GM18867 (cell line): ENCODE data around the gene SMG1.

Experiments
- ATAC-seq: cut with Tn5 transposase; IDR thresholded peaks from one replicate; pipeline ENCODE4 v1.9.1; 2021; ENCODE audit warnings: mild to moderate bottlenecking, moderate library complexity; ENCODE audit not compliant: unreplicated experiment

Gene SMG1

GRCh38 chr16:18855196-18855595 is 71.0 kb downstream of the SMG1 start:
- no peak for ATAC-seq

- ATAC-seq: no peak
Observed at GRCh38 chr16:18853694-18854093, 72.5 kb downstream of the SMG1 start.

- ATAC-seq: no peak
Observed at GRCh38 chr16:18852647-18853046, 73.6 kb downstream of the SMG1 start.

DNA sequence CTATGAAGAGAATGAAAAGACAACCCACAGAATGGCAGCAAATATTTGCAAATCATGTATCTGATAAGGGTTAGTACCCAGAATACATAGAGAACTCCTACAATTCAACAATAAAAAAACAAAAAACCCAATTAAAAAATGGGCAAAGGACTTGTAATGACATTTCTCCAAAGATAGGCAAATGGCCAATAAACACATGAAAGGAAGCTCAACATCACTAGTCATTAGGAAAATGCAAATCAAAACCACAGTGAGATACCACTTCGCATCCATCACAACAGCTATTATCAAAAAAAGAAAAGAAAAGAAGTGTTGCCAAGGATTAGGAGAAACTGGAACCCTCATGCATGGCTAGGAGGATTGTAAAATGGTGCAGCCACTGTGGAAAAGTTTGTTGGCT is 79.8 kb downstream of the SMG1 start:
- no peak for ATAC-seq

DNA sequence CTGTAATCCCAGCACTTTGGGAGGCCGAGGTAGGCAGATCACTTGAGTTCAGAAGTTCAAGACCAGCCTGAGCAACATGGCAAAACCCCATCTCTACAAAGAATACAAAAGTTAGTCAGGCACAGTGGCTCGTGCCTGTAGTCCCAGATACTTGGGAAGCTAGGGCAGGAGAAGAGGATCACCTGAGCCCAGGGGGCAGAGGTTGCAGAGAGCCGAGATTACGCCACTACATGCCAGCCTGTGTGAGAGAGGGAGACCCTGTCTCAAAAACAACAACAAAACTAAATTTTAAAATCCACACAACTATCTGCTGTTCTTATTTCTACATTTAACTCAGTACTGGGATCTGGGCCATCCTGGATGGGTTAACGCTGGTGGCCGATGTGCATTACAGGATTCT is 83.6 kb downstream of the SMG1 start:
- no peak for ATAC-seq

- ATAC-seq: no peak
Observed at GRCh38 chr16:18841833-18842525, 84.2 kb downstream of the SMG1 start.

- no peak for ATAC-seq
Observed at GRCh38 chr16:18839555-18839954, 86.7 kb downstream of the SMG1 start.

GRCh38 chr16:18836702-18837101 is 89.5 kb downstream of the SMG1 start:
- ATAC-seq: no peak

- no peak for ATAC-seq
Observed at GRCh38 chr16:18834864-18835263, 91.3 kb downstream of the SMG1 start.

DNA sequence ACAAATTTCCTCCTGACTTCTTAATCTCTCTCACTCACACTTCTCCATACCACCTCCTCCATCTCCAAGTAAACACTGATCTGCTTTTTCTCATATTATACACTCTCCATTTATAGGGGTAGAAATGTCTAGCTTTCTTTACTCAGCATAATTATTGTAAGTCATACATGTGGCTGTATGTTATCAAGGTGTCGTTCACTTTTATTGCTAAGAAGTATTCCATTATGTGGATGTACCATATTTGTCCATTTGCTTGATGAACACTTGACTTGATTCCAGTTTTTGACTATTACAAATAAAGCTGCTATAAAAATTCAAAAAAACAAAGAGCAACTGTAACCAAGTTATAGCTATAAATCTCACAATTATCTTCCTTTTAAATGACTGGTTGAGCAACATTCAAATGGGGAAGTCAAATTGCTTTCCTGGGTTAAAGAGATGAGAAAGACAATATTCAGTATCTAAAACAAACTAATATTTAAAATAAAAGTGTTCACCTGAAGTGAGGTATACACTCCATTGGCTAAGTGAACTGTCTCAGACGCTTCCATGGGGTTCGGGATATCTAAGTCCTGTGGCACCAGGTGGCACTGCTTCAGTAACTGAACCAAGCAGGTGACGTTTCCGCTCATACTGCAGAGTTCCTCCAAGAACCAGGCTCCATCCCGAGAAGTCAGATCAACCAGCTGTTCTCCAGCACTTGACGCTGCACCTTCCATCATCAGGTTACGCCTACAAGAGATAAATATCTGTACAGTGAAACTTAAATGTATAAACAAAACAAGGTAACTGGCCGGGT is 92.3 kb downstream of the SMG1 start:
- no peak for ATAC-seq

GRCh38 chr16:18832613-18833012 is 93.6 kb downstream of the SMG1 start:
- no peak for ATAC-seq

GRCh38 chr16:18832006-18832405 is 94.2 kb downstream of the SMG1 start:
- no peak for ATAC-seq

DNA sequence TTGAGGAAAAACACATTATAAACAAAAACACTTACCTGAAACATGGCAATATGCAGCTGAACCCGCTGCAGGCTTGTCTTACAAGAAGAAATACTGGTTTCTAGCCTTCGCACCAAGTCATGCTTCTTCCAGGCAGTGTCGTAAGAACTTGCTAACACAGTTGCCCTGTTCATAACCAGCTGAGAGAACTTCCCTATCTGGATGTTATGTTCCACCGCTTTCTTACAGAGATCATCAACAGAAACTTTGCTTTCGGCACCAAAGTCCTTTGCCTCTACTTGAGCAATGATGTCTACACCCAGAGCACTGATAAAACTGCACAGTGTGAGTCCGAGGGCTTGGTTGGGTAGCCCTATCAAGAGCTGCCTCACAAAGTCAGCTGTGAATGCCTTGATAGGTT is 97.0 kb downstream of the SMG1 start:
- ATAC-seq: no peak

GRCh38 chr16:18827890-18828289 is 98.3 kb downstream of the SMG1 start:
- no peak for ATAC-seq

- ATAC-seq: no peak
Observed at GRCh38 chr16:18816286-18816685, 109.9 kb downstream of the SMG1 start.

DNA sequence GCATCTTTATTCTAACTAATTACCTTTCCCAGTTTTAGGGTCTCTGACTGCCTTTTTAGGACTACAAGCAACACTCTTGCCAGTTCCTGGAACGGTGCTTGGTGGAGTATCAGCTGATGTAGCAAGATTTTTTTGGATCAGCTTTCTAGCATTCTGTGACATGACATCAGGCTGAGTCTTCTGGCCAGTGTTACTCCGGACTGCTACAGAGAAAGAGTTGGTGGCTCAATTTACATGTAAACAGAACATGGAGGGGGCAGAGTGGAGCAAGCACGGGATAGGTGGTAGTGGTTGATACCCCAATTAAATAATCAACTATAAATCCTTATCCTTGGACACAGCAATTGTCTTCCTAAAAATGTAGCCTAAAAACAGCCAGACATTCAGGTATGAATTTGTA is 114.3 kb downstream of the SMG1 start:
- ATAC-seq: no peak

GRCh38 chr16:18809165-18809564 is 117.0 kb downstream of the SMG1 start:
- ATAC-seq: no peak

DNA sequence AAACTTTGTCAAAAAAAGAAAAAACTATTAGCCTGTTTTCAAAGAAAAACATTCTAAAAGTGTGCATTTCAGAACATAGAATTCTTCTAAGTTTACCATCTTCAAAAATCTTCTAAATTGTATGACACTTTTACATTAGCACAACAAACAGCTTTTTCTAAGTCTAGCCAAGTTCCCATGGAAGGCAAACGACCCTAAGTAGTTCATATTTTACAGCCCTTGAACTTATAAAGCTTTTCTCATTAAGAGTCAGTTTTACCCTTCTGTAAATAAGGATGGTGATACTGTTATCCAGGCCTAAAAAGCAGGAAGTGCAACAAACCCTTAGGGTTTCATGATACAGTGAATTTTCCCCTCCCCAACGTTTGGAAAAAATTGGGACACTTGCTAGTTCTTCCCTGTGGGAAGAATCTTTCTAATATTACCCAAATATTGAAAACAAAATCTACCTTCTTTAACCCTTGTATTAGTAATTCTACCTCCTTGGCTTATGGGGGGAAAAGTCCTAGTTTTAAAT is 120.9 kb downstream of the SMG1 start:
- ATAC-seq: no peak

DNA sequence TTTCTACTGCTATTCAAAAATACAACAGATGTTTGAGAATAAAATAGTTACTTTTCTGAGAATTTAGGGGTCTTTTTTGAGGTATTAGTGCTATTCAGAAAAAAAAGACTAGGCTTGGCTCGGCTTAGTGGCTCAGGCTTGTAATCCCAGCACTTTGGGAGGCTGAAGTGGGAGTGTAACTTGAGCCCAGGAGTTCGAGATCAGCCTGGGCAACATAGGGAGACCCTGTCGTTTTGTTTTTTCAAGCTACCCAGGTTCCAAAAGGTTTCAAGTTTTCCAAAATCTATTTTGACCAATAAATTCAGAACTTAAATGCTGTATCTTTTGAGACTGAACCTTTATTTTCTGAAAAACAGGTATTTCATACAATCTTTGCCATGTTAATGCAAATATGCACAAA is 121.7 kb downstream of the SMG1 start:
- ATAC-seq: no peak

DNA sequence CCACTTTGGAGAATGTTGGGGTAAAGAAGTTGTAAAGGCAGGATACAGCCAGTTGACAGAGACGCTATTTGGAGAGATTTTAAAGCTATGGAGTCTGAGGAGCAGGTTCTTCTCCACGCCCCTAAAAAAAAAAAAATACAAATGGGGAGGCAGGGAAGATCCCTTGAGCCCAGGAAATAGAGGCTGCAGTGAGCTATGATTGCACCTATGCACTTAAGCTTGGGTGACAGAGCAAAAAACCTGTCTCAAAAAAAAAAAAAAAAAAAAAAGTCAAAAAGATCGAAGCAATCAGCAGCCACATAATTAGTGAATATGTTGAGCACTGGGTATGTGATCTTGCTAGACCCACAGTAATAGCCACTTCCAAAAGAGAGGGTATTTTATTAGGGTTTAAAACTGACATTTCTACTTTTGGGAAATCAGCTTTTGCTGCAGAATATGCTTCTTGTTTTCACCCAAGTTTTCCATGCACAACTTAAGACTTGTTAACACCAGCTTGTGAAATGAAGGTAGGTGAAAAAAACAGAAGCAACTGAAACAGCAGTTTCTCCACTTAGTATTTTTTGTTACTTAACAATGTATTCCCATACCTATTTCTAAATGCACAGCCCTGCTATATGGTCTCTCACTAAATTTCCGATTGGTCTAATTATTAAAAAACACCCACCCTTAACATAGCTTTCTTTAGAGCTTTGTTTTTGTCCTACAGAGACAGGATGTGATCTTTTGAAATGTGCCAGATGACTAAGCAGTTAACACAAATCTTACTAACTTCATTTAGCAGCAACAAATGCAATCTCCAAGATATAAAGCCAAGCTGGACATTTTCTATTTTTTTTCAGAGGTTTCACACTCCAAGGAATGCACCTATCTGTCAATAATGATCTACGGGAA is 122.4 kb downstream of the SMG1 start:
- no peak for ATAC-seq

- ATAC-seq: no peak
Observed at GRCh38 chr16:18802767-18803343, 123.4 kb downstream of the SMG1 start.
